D721Med (cell line): ENCODE results near the gene UST.

Experiments
- DNase-seq: peaks from one replicate; pipeline ENCODE4 v3.0.0; 2011; ENCODE audit warnings: low spot score; ENCODE audit not compliant: insufficient read length
- FAIRE-seq: peaks from 2 replicates; lab custom pipeline; 2011; peaks lifted over from hg19 to GRCh38; lab: Jason Lieb, UNC
- CTCF ChIP-seq: IDR thresholded peaks from 2 replicates; pipeline ENCODE4 v1.5.1; 2012; ENCODE audit warnings: mild to moderate bottlenecking, control low read depth; ENCODE audit not compliant: insufficient read depth; ENCODE audit errors: missing control alignments

The UST gene

GRCh38 chr6:149109397-149110070 lies 362.7 kb downstream of the UST start:
- FAIRE-seq = no peak
- no peak for DNase-seq
- TF ChIP-seq CTCF = no peak

- no peak for FAIRE-seq
- no peak for DNase-seq
- TF ChIP-seq CTCF = no peak
These were observed 364.8 kb downstream of the UST start for GRCh38 chr6:149111556-149112115.

- FAIRE-seq (no peak), DNase-seq (no peak)
- TF ChIP-seq CTCF = no peak
These were observed 366.1 kb downstream of the UST start for GRCh38 chr6:149112976-149113375.

- no peak for TF ChIP-seq CTCF
These were observed 367.3 kb downstream of the UST start for GRCh38 chr6:149114167-149114566.

GRCh38 chr6:149118737-149119653 lies 372.2 kb downstream of the UST start:
- DNase-seq = no peak
- no peak for TF ChIP-seq CTCF
- no peak for FAIRE-seq

More at GRCh38 chr6:149114167-149114566, 367.3 kb downstream of the UST start:
- FAIRE-seq (no peak), DNase-seq (no peak)

GRCh38 chr6:149122850-149123821 lies 376.3 kb downstream of the UST start:
- TF ChIP-seq CTCF = no peak
- no peak for DNase-seq
- FAIRE-seq = no peak
